ENCODE data around the gene ADGRG6.
"Not testable (repeated sequence)": the region's sequence is repeated elsewhere in the genome, so short reads cannot be mapped to it uniquely, and the experiment has no call there.

The ADGRG6 gene

DNA sequence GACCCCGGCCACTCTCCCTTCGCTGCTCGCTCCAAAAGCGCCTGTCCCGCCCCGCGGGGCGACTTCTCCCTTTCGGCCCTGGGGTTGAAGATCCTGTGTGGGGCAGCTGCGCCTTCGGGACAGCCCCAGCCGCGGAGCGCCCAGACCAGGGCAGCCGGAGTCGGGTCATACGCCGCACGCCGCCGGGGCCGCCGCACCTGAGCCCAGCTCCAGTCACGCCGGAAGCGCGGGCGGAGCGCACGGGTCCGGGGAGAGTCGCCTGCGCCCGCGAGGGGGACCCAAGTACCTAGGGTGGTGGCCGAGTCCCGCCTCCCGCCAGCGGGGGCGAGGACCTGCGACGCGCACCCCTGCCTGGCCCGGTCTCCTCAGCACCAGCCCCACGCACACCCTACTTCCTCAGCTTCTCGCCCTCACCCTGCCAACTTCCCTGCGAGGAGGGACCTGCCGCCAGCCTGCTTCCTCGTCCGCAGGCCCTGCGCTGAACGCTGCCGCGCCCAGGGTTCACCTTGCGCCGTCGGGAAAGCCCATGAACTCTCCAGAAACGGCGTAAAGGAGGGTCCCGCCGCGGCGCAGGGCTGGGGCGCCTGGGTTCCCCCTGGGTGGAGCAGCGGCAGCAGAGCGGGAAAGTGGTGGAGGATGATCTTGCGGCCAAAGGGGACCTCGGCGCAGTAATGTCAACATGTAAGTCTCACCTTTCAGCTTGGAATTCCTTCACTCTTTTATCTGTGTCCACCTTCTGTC, at the start of gene ADGRG6:
ADGRG6 (plus strand) TSS at position 357 of the 741 bp plus-strand sequence; CDS start at position 680, 323 bp downstream.
- peak; percentile 13 for DNase-seq (ENCODE audit: low read depth)

- DNase-seq (ENCODE audit: low read depth): no peak
These were observed 47.3 kb upstream of the ADGRG6 start for GRCh38 chr6:142254513-142254912.

DNA sequence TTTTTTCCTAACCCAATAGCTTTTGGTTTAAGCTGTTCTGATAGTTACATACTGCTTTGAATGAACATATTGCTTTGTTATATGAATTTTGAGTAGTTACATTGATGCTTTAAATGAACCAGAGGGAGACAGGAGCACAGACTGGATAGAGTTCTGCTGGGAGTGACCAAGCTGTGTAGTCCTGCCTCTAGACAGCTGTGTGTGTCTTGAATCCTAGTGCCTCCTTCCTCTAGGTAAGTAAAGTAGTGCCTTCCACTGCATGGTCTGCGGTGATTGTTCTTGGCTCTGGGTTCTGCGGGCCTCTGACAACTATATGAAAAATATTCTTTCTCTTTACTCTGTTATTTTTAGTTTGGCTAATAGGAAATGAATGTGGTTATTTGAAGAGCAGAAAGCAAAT, 46.0 kb upstream of the ADGRG6 start:
- no peak for DNase-seq (ENCODE audit: low read depth)

DNA sequence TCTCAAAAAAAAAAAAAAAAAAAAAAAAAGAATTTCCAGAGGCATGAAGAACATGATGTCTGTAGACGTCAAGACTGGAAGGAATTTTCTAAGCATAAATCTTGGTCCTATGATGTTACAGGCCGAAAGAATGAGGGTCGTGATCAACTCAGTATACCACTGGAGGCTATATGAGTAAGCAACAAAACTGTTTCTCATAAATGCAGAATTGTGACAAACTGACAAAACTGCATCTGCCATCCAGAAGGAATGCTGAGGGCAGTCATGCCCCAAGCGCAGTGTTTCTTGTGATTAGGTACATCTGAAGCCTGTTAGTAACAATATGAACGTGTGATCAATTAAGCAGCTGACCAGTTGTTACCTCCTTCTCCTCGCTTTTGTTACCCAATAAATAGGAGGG, 43.5 kb upstream of the ADGRG6 start:
- no peak for DNase-seq (ENCODE audit: low read depth)

GRCh38 chr6:142258757-142259156, 43.0 kb upstream of the ADGRG6 start:
- no peak for DNase-seq (ENCODE audit: low read depth)

DNA sequence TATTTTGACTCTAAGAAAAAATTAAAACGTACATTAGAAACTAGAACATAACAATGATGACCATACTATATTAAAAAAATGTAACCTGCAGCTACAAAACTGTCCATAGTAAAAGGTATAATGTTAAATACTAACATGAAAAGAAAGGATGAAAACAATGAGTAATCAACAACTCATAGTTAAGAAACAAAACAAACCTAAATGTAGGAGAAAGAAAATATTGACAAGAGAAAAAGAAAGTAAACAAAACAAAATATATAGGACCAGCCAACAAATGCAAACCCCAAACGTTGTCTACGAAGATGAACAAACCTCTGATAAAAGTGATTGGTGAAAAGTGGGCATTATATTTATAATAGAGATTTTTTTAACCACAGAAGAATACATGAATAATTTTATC, 41.1 kb upstream of the ADGRG6 start:
- no peak for DNase-seq (ENCODE audit: low read depth)

GRCh38 chr6:142262231-142262630, 39.6 kb upstream of the ADGRG6 start:
- DNase-seq (ENCODE audit: low read depth): no peak

DNA sequence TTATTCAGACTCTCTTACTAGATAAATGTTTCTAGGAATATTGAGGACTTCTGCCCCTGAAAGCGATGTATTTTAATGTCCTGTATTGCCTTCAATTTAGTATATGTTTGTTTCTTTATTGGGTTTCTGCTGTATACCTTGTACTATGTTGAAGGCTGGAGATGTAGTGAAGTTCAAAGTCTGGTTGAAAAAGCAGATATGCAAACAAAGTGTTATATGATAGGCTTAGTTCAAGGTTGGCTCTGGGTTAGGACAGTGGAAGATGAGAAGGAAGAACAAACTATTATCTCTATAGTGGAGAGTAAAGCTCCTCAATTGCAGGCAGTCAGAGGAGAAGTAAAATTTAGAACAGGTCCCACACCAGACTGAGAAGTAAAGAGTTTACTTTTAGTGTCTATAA, 36.3 kb upstream of the ADGRG6 start:
- DNase-seq (ENCODE audit: low read depth): no peak

DNA sequence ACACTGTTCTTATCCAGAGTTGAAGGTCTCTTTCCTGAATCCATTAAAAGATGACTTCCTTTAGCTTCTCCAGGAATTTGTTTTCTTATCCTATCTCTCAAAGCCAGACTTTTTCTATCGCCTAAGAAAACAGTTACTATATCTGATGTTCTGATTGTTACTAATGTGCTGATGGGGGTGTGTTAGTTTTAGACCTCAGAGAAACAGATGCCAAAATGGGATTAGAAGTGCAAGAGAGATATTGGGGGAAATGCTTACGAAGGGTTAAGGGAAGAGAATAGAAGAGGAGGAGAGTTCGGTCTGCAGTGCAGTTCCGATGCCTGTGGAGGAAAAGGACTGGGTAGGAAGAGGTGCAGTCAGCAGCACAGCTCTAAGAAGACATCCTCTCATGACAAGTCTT, 35.7 kb upstream of the ADGRG6 start:
- no peak for DNase-seq (ENCODE audit: low read depth)

- DNase-seq (ENCODE audit: low read depth): no peak
These were observed 30.3 kb upstream of the ADGRG6 start for GRCh38 chr6:142271476-142271875.

DNA sequence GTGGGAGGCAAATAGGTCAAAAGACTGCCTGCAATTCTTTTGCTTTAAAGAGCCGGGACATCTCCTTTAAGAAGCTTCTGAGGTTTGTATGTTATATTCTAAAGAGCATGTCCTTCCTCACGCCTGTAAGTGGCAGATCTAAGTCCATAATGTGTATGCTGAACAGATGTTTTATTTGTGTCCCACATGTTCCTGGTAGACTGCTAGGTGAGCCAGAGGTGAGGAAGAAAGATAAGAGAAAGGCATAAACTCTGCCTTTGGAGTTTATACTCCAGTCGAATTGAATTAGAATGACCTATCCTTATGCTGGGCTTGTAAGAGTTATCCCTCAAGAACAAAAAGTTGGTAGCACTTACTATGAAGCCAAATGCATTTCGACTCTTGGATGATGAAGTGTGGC, 27.2 kb upstream of the ADGRG6 start:
- DNase-seq (ENCODE audit: low read depth): no peak

DNA sequence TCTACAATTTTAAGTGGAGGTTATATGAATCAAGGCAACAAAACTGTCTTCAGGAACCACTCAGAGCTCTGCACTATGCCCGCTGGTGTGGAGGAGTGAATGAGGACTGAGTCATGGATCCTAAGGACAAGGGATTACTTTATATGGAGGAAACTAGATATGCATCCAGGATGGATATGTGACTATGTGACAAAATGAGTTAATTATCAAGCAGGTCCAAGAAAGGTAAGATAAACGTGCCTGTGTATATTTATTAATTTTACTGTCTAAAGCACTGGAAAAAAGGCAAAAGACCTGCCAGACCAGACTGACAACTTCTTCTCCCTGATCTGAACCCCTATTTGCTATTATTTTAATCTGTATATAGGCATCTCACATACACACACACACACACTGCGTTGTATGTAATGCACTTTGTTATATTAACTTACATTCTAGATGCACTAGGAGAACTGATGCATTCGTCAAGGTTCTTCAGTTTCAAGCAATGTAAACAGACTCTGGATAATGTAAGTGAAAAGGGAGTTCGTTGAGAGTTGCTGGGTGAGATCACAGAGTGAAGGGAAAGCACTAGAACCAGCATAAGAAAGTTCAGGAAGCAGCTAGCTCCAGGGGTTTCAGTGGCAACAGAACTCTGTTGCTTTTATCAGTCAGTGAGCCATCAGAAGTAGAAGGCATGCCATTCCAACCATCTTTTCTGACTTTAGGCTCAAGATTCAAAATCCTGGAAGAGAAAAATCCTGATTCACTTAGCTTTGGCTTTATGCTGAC, 26.4 kb upstream of the ADGRG6 start:
- DNase-seq (ENCODE audit: low read depth): no peak

DNA sequence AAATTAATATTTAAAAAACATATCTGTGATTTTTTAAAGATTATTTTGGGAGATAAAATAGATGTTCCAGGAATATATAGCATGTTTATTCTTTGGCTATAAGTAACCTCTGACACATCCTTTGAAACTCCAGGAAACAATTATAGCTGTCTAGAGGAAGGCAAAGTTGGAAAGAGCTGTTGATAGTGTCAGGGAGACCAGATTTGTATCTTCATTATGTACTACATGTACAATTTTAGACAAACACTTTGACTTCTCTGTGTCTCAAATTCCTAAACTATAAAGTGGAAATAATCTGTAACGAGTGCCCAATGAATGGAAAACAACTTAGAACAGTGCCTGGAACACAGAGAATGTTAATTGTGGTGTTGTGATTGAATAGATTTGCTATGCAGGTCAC, 25.6 kb upstream of the ADGRG6 start:
- no peak for DNase-seq (ENCODE audit: low read depth)

DNA sequence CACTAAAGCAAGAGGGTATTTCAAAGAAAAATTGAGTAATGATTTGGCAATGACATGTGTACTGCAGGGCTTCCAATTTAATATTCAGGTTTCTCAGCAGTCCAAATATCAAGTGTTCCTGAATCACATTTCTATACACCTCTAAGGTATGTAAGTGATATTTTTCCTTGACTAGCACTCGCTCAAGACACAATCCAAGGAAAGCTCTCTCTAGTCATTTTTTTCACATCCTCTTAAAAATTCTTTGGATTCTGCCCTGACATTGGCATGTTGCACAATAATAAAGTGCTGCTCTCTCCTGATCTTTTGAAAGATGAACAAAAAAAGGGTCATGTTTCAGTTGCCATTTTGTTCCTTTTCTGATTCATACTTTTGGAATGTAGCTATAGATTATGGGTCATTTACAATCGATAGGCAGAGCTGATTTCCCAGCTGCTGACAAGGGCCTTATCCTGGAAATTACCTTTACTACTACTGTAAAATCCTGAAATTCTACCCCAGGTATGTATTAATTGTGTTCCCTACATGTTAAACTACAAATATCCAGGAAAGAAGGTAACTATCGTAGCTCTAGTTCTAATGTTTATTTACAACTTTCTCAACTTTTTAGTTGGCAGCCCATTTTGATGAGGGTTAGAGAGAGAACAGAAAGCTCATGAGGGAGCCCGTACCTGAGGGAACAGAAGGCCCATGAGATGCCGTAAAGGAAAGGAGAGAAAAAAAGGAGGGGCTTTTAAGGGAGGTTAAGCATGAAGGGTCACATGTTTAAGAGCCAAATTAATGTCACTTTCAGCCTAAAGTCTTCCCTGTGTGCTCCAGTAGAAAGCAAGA, 22.2 kb upstream of the ADGRG6 start:
- DNase-seq (ENCODE audit: low read depth): no peak

DNA sequence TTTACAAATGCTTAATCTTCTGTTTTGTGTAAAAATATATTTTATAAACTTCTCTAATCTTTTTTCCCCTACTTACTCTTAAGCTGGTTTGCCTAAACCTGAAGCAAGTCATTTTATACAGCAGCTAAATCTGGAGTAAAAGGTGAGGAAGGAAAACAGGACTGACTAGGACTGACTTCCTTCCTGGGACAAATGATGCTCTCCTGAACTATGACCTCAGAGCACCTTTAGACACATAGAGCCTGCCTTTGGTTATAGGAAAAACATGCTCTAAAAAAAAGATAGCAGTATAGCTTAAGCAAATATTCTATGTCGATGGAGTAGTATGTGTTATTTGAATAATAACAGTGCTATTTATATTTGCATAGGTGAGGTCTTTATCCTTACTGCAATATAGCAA, 21.5 kb upstream of the ADGRG6 start:
- no peak for DNase-seq (ENCODE audit: low read depth)

GRCh38 chr6:142280927-142281326, 20.9 kb upstream of the ADGRG6 start:
- DNase-seq (ENCODE audit: low read depth): no peak

- DNase-seq (ENCODE audit: low read depth): not testable (repeated sequence)
These were observed 18.7 kb upstream of the ADGRG6 start for GRCh38 chr6:142283138-142283537.

DNA sequence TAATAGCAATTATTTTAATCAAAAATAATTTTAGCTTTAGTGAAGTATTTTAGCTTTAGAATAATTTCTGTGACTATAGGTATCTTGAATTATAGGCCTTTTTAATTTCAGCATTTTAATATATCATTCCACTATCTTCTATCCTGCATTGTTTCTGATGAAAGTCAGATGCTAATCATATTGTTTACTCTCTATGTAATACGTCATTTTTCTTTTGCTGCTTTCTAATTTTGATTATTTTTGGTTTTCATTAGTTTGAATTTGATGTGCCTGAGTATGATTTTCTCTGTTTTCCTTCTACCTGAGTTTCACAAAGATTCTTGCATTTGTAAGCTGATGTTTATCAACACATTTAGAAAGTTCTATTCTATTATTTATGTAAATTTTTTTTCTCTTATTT, 17.4 kb upstream of the ADGRG6 start:
- no peak for DNase-seq (ENCODE audit: low read depth)

- DNase-seq (ENCODE audit: low read depth): no peak
These were observed 16.3 kb upstream of the ADGRG6 start for GRCh38 chr6:142285235-142286087.

GRCh38 chr6:142286088-142286409, 15.8 kb upstream of the ADGRG6 start:
- DNase-seq (ENCODE audit: low read depth): no peak

- no peak for DNase-seq (ENCODE audit: low read depth)
These were observed 12.1 kb upstream of the ADGRG6 start for GRCh38 chr6:142289687-142290086.

DNA sequence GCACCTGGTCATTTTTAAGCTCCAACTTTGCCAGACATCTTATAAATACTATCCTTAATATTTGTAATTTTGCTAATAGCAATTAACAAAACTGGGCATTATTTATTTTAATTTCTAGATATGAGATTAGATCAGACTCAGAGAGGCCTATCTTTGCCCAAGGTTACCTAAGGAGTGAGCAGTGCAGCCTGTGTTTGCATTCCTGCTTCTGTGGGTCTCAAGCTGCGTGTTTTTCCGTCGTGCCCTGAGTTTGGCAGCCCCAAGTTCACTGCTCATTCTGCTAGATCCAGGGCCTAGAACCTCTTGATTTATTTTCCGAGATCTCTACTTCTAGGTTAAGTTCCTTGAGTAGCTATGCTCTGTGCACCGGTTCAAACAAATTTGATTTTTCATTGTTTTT, 11.0 kb upstream of the ADGRG6 start:
- DNase-seq (ENCODE audit: low read depth): no peak

Data from stimulated activated CD8-positive, alpha-beta memory T cell treated with anti-CD3 and anti-CD28 coated beads, Interleukin-12 subunit alpha, Interleukin-12 subunit beta, amount 100 ng/mL, for 4 hours (primary cell).